ENCODE data around the gene JDP2.

Gene JDP2

GRCh38 chr14:75461303-75461702 is 33.5 kb downstream of the JDP2 start:
- DNase-seq (ENCODE audit: extremely low read depth, low read depth), result no peak

GRCh38 chr14:75461755-75462349 is 34.0 kb downstream of the JDP2 start:
- TF ChIP-seq CTCF (IDR thresholded peaks at IDR 0.05; ENCODE audit: low read depth, low read length), result no peak
- no peak for DNase-seq (ENCODE audit: extremely low read depth, low read depth)

More at GRCh38 chr14:75461303-75461702, 33.5 kb downstream of the JDP2 start:
- TF ChIP-seq CTCF (IDR thresholded peaks at IDR 0.05; ENCODE audit: low read depth, low read length), result no peak

- no peak for DNase-seq (ENCODE audit: extremely low read depth, low read depth)
- TF ChIP-seq CTCF (IDR thresholded peaks at IDR 0.05; ENCODE audit: low read depth, low read length), result no peak
Observed at GRCh38 chr14:75464626-75465025, 36.8 kb downstream of the JDP2 start.

GRCh38 chr14:75467763-75468162 is 39.9 kb downstream of the JDP2 start:
- TF ChIP-seq CTCF (IDR thresholded peaks at IDR 0.05; ENCODE audit: low read depth, low read length), result no peak
- DNase-seq (ENCODE audit: extremely low read depth, low read depth), result no peak

GRCh38 chr14:75469164-75469563 is 41.3 kb downstream of the JDP2 start:
- TF ChIP-seq CTCF (IDR thresholded peaks at IDR 0.05; ENCODE audit: low read depth, low read length), result no peak
- DNase-seq (ENCODE audit: extremely low read depth, low read depth), result no peak

- TF ChIP-seq CTCF (IDR thresholded peaks at IDR 0.05; ENCODE audit: low read depth, low read length), result no peak
- DNase-seq (ENCODE audit: extremely low read depth, low read depth), result no peak
Observed at GRCh38 chr14:75469606-75470237, 41.9 kb downstream of the JDP2 start.

- TF ChIP-seq CTCF (IDR thresholded peaks at IDR 0.05; ENCODE audit: low read depth, low read length), result no peak
- no peak for DNase-seq (ENCODE audit: extremely low read depth, low read depth)
Observed at GRCh38 chr14:75470238-75470797, 42.5 kb downstream of the JDP2 start.

Data from AG09319 (cell line).